Nephron (organoid): ENCODE data around the gene DCPS.

Experiments used
- H3K27ac Mint-ChIP-seq, 3 experiments: 2 replicates each; pipeline ENCODE4 v1.8.0; 2020; ENCODE audit warnings: mixed read lengths in 3 of 3, mild to moderate bottlenecking in 2 of 3, moderate library complexity in 1 of 3
- H3K27me3 Mint-ChIP-seq: 2 replicates; pipeline ENCODE4 v1.8.0; 2021; ENCODE audit warnings: low read depth, mild to moderate bottlenecking, moderate library complexity, mixed read lengths
- H3K36me3 Mint-ChIP-seq: 2 replicates; pipeline ENCODE4 v1.8.0; 2020; ENCODE audit warnings: low read depth, mixed read lengths
- H3K4me1 Mint-ChIP-seq: 2 replicates; pipeline ENCODE4 v1.8.0; 2020; ENCODE audit warnings: mixed read lengths
- H3K4me3 Mint-ChIP-seq, 3 experiments: 2 replicates each; pipeline ENCODE4 v1.8.0; 2020; ENCODE audit warnings: mild to moderate bottlenecking in 3 of 3, mixed read lengths in 3 of 3, moderate library complexity in 2 of 3
- H3K9me3 Mint-ChIP-seq: 2 replicates; pipeline ENCODE4 v1.8.0; 2020; ENCODE audit warnings: mixed read lengths
- CTCF ChIP-seq, 3 experiments: fragments of 200-600 bp; sonication (generic); IDR thresholded peaks; one replicate each; pipeline ENCODE4 v1.5.0; 2021; ENCODE audit warnings: antibody characterized with exemption in 3 of 3; ENCODE audit not compliant: unreplicated experiment in 3 of 3

DCPS gene

GRCh38 chr11:126327281-126328000 is 23.6 kb downstream of the DCPS start:
- H3K27me3 Mint-ChIP-seq: no peaks in the 10 kb centered on the region
- no peak overlapping the region for H3K4me3 Mint-ChIP-seq
- no peaks in the 10 kb centered on the region for H3K9me3 Mint-ChIP-seq
- no peak for TF ChIP-seq CTCF (IDR thresholded peaks at IDR 0.05; ENCODE audit: unreplicated experiment in 3 of 3)
- H3K36me3 Mint-ChIP-seq: peaks cover 3% of the 10 kb centered on the region
- H3K4me1 Mint-ChIP-seq: peaks cover 18% of the 10 kb centered on the region
- H3K27ac Mint-ChIP-seq: peak overlapping the region in 2 of 3 experiments; percentile 13 to 21

- Mint-ChIP-seq H3K4me1 (peaks cover 21% of the 10 kb centered on the region), H3K9me3 (no peaks in the 10 kb centered on the region), H3K27ac (peak overlapping the region in 1 of 3 experiments; percentile 13), H3K27me3 (no peaks in the 10 kb centered on the region), H3K36me3 (peaks cover 3% of the 10 kb centered on the region), H3K4me3 (no peak overlapping the region)
- TF ChIP-seq CTCF (IDR thresholded peaks at IDR 0.05; ENCODE audit: unreplicated experiment in 3 of 3): no peak
Measured at GRCh38 chr11:126328001-126328390, 24.1 kb downstream of the DCPS start.

GRCh38 chr11:126328444-126328843 is 24.6 kb downstream of the DCPS start:
- Mint-ChIP-seq H3K27ac (no peak overlapping the region), H3K9me3 (no peaks in the 10 kb centered on the region), H3K4me1 (peaks cover 21% of the 10 kb centered on the region), H3K4me3 (no peak overlapping the region), H3K27me3 (no peaks in the 10 kb centered on the region), H3K36me3 (peaks cover 8% of the 10 kb centered on the region)
- TF ChIP-seq CTCF (IDR thresholded peaks at IDR 0.05; ENCODE audit: unreplicated experiment in 3 of 3): no peak

DNA sequence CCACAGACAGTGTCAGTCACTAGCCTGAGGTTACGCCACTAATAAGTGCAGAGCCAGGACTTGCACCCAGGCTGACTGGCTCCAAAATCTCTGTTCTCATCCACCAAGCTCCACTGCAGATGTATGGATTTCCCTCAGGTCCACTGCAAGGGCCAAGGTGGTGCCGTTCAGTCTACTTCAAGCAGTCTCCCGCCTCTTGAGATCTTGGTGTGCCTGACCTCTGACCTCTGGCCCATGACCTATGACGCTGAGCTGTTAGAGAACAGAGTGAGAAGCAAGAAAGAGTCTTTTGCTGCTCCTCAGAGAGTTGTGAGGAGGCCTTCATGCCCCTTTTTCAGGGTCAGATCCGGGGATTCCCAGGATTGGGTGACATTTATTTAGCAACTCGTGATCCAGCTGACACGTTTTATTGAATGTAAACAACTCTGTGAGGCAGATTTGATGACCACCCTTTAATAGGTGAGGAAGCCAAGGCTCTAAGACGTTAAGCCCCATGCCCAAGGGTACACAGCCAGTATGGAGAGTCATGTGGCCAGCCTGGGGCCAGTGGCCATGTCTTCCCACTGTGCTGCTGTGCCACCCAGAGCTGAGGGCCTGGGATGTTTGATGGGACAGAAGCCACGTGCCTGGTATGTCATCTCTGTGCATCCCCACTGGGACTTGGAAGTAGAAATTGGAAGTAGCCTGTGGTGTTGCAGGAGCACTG is 25.2 kb downstream of the DCPS start:
- peaks cover 14% of the 10 kb centered on the region for H3K36me3 Mint-ChIP-seq
- H3K4me1 Mint-ChIP-seq: peaks cover 21% of the 10 kb centered on the region
- TF ChIP-seq CTCF (IDR thresholded peaks at IDR 0.05; ENCODE audit: unreplicated experiment in 3 of 3): no peak
- no peaks in the 10 kb centered on the region for H3K27me3 Mint-ChIP-seq
- no peak overlapping the region for H3K4me3 Mint-ChIP-seq
- H3K9me3 Mint-ChIP-seq: no peaks in the 10 kb centered on the region
- no peak overlapping the region for H3K27ac Mint-ChIP-seq

- no peak for TF ChIP-seq CTCF (IDR thresholded peaks at IDR 0.05; ENCODE audit: unreplicated experiment in 3 of 3)
- Mint-ChIP-seq H3K27ac (peak overlapping the region in 1 of 3 experiments; percentile 26), H3K9me3 (no peaks in the 10 kb centered on the region), H3K36me3 (peaks cover 14% of the 10 kb centered on the region), H3K27me3 (no peaks in the 10 kb centered on the region), H3K4me1 (peaks cover 22% of the 10 kb centered on the region), H3K4me3 (no peak overlapping the region)
Measured at GRCh38 chr11:126329644-126330211, 25.9 kb downstream of the DCPS start.
